Posterior cingulate gyrus (tissue), 11 donors: ENCODE measurements around the gene RNF6.

Experiments used
- DNase-seq, 10 donors: peaks; one replicate each; pipeline versions ENCODE4 v3.0.0 to v3.0.0-alpha.2; 2020 to 2021; ENCODE audit warnings: mixed read lengths in 3 of 10
- intact Hi-C: fragments of 100-400 bp; cut with DNase I; formaldehyde crosslinking; loops from one replicate; pipeline ENCODE4 v1.15.1; 2023

The RNF6 gene

GRCh38 chr13:26168835-26169234 lies 53.3 kb downstream of the RNF6 start:
- DNase-seq = no peak
- intact Hi-C loops = no loop called here

DNA sequence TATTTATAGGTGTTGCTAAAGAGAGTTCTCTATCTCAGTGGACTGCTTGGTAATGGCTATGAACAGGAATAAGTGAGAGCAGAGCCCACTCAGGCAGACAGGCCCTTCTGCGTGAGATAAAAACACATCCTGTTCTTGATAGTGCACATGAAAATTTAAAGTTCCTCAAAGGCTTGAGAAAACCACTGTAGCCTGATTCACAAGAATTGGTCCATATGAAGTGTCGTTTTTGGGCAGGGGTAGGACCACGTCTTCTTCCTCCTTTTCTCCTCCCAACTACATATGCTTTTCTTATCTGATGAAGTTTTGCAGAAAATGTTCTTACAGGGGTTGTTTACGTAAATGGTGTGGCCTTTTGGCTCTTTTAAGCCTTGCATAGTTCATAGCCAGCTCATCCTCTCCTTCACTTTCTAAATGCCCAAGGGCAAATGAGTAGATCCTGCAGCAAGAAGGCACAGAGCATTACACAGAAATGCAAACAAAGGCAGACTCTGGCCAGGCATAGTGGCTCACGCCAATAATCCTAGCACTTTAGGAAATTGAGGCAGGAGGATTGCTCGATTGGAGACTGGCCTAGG lies 53.8 kb downstream of the RNF6 start:
- DNase-seq = no peak
- intact Hi-C loops = no loop called here

GRCh38 chr13:26163812-26164211 lies 58.3 kb downstream of the RNF6 start:
- intact Hi-C loops = no loop called here

More at GRCh38 chr13:26163812-26164211, 58.3 kb downstream of the RNF6 start:
- no peak for DNase-seq
